ENCODE measurements around the gene DDX46.

The DDX46 gene

GRCh38 chr5:134813827-134814226 lies 55.2 kb downstream of the DDX46 start:
- no peak overlapping the region for H3K4me3 ChIP-seq (ENCODE audit: low read depth, low read length)
- TF ChIP-seq, protein P1, sequence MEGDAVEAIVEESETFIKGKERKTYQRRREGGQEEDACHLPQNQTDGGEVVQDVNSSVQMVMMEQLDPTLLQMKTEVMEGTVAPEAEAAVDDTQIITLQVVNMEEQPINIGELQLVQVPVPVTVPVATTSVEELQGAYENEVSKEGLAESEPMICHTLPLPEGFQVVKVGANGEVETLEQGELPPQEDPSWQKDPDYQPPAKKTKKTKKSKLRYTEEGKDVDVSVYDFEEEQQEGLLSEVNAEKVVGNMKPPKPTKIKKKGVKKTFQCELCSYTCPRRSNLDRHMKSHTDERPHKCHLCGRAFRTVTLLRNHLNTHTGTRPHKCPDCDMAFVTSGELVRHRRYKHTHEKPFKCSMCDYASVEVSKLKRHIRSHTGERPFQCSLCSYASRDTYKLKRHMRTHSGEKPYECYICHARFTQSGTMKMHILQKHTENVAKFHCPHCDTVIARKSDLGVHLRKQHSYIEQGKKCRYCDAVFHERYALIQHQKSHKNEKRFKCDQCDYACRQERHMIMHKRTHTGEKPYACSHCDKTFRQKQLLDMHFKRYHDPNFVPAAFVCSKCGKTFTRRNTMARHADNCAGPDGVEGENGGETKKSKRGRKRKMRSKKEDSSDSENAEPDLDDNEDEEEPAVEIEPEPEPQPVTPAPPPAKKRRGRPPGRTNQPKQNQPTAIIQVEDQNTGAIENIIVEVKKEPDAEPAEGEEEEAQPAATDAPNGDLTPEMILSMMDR (IDR thresholded peaks at IDR 0.05; ENCODE audit: insufficient read depth, low read length, missing control alignments) = no peak
- ChIA-PET CTCF (no interaction called here), POLR2A (no interaction called here)
- DNase-seq (ENCODE audit: low read depth, low spot score) = no peak

DNA sequence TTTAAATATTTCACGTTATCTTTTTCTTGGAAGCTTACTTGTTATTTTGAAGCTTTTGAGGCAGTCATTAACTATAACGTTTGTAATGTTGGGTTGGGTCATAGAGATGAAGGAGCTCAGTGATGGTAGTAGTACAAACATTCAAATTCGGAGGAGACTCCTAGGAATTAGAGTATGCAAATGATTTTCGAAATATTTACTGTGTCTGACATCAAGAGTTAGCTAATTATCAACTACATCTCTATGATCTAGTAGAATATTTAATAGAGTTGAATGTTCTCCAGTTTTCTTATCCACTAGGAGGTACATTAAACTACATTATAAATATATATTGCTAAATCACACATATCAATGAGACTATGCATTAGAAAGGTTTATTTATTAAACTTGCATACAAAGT lies 58.4 kb downstream of the DDX46 start:
- TF ChIP-seq, protein P1 (IDR thresholded peaks at IDR 0.05; ENCODE audit: insufficient read depth, low read length, missing control alignments) = no peak
- ChIA-PET POLR2A (no interaction called here), CTCF (no interaction called here)
- H3K4me3 ChIP-seq (ENCODE audit: low read depth, low read length) = no peak overlapping the region
- no peak for DNase-seq (ENCODE audit: low read depth, low spot score)

DNA sequence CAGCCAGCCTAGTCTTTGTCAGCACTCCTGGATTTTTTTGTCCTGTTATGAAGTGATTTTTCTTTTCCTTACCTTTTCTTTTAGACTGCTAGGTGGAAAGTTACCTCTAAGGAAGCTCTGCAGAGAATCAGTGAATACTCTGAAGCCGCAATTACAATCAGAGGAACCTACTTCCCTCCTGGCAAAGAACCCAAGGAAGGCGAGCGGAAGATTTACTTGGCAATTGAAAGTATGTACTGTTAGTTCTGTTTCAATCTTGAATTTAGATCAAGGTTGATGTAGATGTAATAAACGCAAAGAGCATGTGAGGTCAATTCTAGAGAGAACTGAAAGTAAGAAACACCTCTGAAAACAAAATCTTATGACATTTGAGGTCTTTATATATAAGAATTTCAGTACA lies 60.2 kb downstream of the DDX46 start:
- no peak for DNase-seq (ENCODE audit: low read depth, low spot score)
- no peak overlapping the region for H3K4me3 ChIP-seq (ENCODE audit: low read depth, low read length)
- ChIA-PET CTCF (no interaction called here), POLR2A (no interaction called here)
- TF ChIP-seq, protein P1 (IDR thresholded peaks at IDR 0.05; ENCODE audit: insufficient read depth, low read length, missing control alignments) = no peak

- POLR2A ChIA-PET = no interaction called here
- TF ChIP-seq, protein P1 (IDR thresholded peaks at IDR 0.05; ENCODE audit: insufficient read depth, low read length, missing control alignments) = no peak
- DNase-seq (ENCODE audit: low read depth, low spot score) = no peak
Measured at GRCh38 chr5:134819407-134819963, 60.9 kb downstream of the DDX46 start.

GRCh38 chr5:134821841-134822240 lies 63.3 kb downstream of the DDX46 start:
- ChIA-PET CTCF (interaction anchor here (1.0 kb wide), 1 partner anchor 10 kb away, joined by 3 read pairs; no protein-coding TSS in a partner anchor), POLR2A (interaction anchor here (0.7 to 1.2 kb wide), 2 partner anchors 11 to 25 kb away, joined by 3 to 5 read pairs; no protein-coding TSS in a partner anchor)
- no peak for DNase-seq (ENCODE audit: low read depth, low spot score)
- TF ChIP-seq, protein P1 (IDR thresholded peaks at IDR 0.05; ENCODE audit: insufficient read depth, low read length, missing control alignments) = no peak
- H3K4me3 ChIP-seq (ENCODE audit: low read depth, low read length) = no peak overlapping the region

More at GRCh38 chr5:134819407-134819963, 60.9 kb downstream of the DDX46 start:
- no peak overlapping the region for H3K4me3 ChIP-seq (ENCODE audit: low read depth, low read length)
- CTCF ChIA-PET = no interaction called here

- DNase-seq (ENCODE audit: low read depth, low spot score) = no peak
- POLR2A ChIA-PET = no interaction called here
- TF ChIP-seq, protein P1 (IDR thresholded peaks at IDR 0.05; ENCODE audit: insufficient read depth, low read length, missing control alignments) = no peak
- H3K4me3 ChIP-seq (ENCODE audit: low read depth, low read length) = no peak overlapping the region
- CTCF ChIA-PET = interaction anchor here (0.9 to 1.9 kb wide), 4 partner anchors 8 to 80 kb away, joined by 3 to 5 read pairs (median 4); partner anchors contain the start of gene PCBD2
Measured at GRCh38 chr5:134824681-134825080, 66.1 kb downstream of the DDX46 start.

All from AG04449 (cell line).